Stimulated activated effector memory CD8-positive, alpha-beta T cell treated with anti-CD3 and anti-CD28 coated beads, Interleukin-12 subunit alpha, Interleukin-12 subunit beta, amount 100 ng/mL, for 72 hours (primary cell): Measurements from ENCODE around the gene SPINK4.

Experiments
- ATAC-seq: fragments of 150-1000 bp; cut with Tn5 transposase; 2 replicates; pipeline ENCODE4 v1.10.0; 2021
- DNase-seq, 2 donors: peaks; one replicate each; pipeline ENCODE4 v3.0.0; 2021 to 2022; ENCODE audit warnings: low spot score in 2 of 2
- H3K27ac Mint-ChIP-seq: one replicate; pipeline ENCODE4 v1.8.0; 2022; ENCODE audit warnings: mild to moderate bottlenecking, mixed read lengths
- H3K36me3 Mint-ChIP-seq: one replicate; pipeline ENCODE4 v1.8.0; 2022; ENCODE audit warnings: mild to moderate bottlenecking, mixed read lengths
- H3K4me1 Mint-ChIP-seq: one replicate; pipeline ENCODE4 v1.8.0; 2022; ENCODE audit warnings: mixed read lengths
- H3K4me3 Mint-ChIP-seq: one replicate; pipeline ENCODE4 v1.8.0; 2022; ENCODE audit warnings: mild to moderate bottlenecking, mixed read lengths
- H3K9me3 Mint-ChIP-seq: one replicate; pipeline ENCODE4 v1.8.0; 2022; ENCODE audit warnings: mixed read lengths

SPINK4 gene

GRCh38 chr9:33264473-33265177 lies 24.7 kb downstream of the SPINK4 start, which contains the start of the genes BAG1 and CHMP5:
Gene BAG1 (minus strand): TSS chr9:33264708.
Gene CHMP5 (plus strand): TSS chr9:33265049. CDS start chr9:33265079, 30 bp downstream.
- DNase-seq: peak; percentile 93 to 100
- H3K4me1 Mint-ChIP-seq: peaks cover 41% of the 10 kb centered on the region
- ATAC-seq: peak; percentile 90
- H3K9me3 Mint-ChIP-seq: no peaks in the 10 kb centered on the region
- H3K36me3 Mint-ChIP-seq: peaks cover 81% of the 10 kb centered on the region
- peak within 1 kb of the TSS; percentile 96 for H3K27ac Mint-ChIP-seq
- H3K4me3 Mint-ChIP-seq: peak within 1 kb of the TSS; percentile 90

GRCh38 chr9:33265211-33265865 lies 25.4 kb downstream of the SPINK4 start:
- Mint-ChIP-seq H3K36me3 (peaks cover 81% of the 10 kb centered on the region), H3K9me3 (no peaks in the 10 kb centered on the region), H3K4me1 (peaks cover 41% of the 10 kb centered on the region), H3K27ac (peak overlapping the region; percentile 96), H3K4me3 (peak overlapping the region; percentile 90)
- DNase-seq (no peak), ATAC-seq (no peak)

GRCh38 chr9:33267151-33267767 lies 27.3 kb downstream of the SPINK4 start:
- Mint-ChIP-seq H3K4me3 (peak overlapping the region; percentile 90), H3K4me1 (peaks cover 41% of the 10 kb centered on the region), H3K36me3 (peaks cover 81% of the 10 kb centered on the region), H3K27ac (peak overlapping the region; percentile 3), H3K9me3 (no peaks in the 10 kb centered on the region)
- ATAC-seq: no peak
- no peak for DNase-seq

GRCh38 chr9:33270146-33270545 lies 30.2 kb downstream of the SPINK4 start:
- no peaks in the 10 kb centered on the region for H3K9me3 Mint-ChIP-seq
- peaks cover 25% of the 10 kb centered on the region for H3K4me1 Mint-ChIP-seq
- no peak overlapping the region for H3K27ac Mint-ChIP-seq
- H3K4me3 Mint-ChIP-seq: no peak overlapping the region
- DNase-seq: no peak
- ATAC-seq: no peak
- peaks cover 84% of the 10 kb centered on the region for H3K36me3 Mint-ChIP-seq

- Mint-ChIP-seq H3K9me3 (no peaks in the 10 kb centered on the region), H3K4me1 (peaks cover 6% of the 10 kb centered on the region), H3K4me3 (no peak overlapping the region), H3K36me3 (peaks cover 99% of the 10 kb centered on the region), H3K27ac (no peak overlapping the region)
- ATAC-seq (no peak), DNase-seq (no peak)
These were observed 32.1 kb downstream of the SPINK4 start for GRCh38 chr9:33272061-33272460.

GRCh38 chr9:33273266-33273971 lies 33.5 kb downstream of the SPINK4 start:
- Mint-ChIP-seq H3K36me3 (peaks cover 99% of the 10 kb centered on the region), H3K27ac (peak overlapping the region; percentile 27), H3K9me3 (no peaks in the 10 kb centered on the region), H3K4me3 (no peak overlapping the region), H3K4me1 (peaks cover 7% of the 10 kb centered on the region)
- DNase-seq (no peak), ATAC-seq (no peak)

- no peak overlapping the region for H3K4me3 Mint-ChIP-seq
- H3K36me3 Mint-ChIP-seq: peaks cover 99% of the 10 kb centered on the region
- H3K4me1 Mint-ChIP-seq: peaks cover 7% of the 10 kb centered on the region
- no peak for DNase-seq
- no peak for ATAC-seq
- H3K27ac Mint-ChIP-seq: peak overlapping the region; percentile 27
- no peaks in the 10 kb centered on the region for H3K9me3 Mint-ChIP-seq
These were observed 34.0 kb downstream of the SPINK4 start for GRCh38 chr9:33273972-33274328.

GRCh38 chr9:33277484-33277883 lies 37.5 kb downstream of the SPINK4 start:
- Mint-ChIP-seq H3K27ac (peak overlapping the region; percentile 11), H3K4me3 (no peak overlapping the region), H3K36me3 (peaks cover 100% of the 10 kb centered on the region), H3K4me1 (peaks cover 13% of the 10 kb centered on the region), H3K9me3 (no peaks in the 10 kb centered on the region)
- ATAC-seq (no peak), DNase-seq (no peak)

- ATAC-seq: no peak
- Mint-ChIP-seq H3K4me3 (no peak overlapping the region), H3K9me3 (no peaks in the 10 kb centered on the region), H3K27ac (no peak overlapping the region), H3K36me3 (peaks cover 44% of the 10 kb centered on the region), H3K4me1 (peaks cover 15% of the 10 kb centered on the region)
- no peak for DNase-seq
These were observed 45.5 kb downstream of the SPINK4 start for GRCh38 chr9:33285502-33285901.

GRCh38 chr9:33287087-33287490 lies 47.1 kb downstream of the SPINK4 start:
- peaks cover 44% of the 10 kb centered on the region for H3K36me3 Mint-ChIP-seq
- H3K9me3 Mint-ChIP-seq: no peaks in the 10 kb centered on the region
- H3K4me1 Mint-ChIP-seq: peaks cover 28% of the 10 kb centered on the region
- no peak overlapping the region for H3K4me3 Mint-ChIP-seq
- peak overlapping the region; percentile 20 for H3K27ac Mint-ChIP-seq
- ATAC-seq: no peak
- peak in 1 of 2 donors; percentile 70 for DNase-seq

GRCh38 chr9:33288235-33288634 lies 48.3 kb downstream of the SPINK4 start:
- Mint-ChIP-seq H3K9me3 (no peaks in the 10 kb centered on the region), H3K27ac (peak overlapping the region; percentile 100), H3K4me1 (peaks cover 40% of the 10 kb centered on the region), H3K36me3 (peaks cover 46% of the 10 kb centered on the region), H3K4me3 (peak overlapping the region; percentile 11)
- DNase-seq (no peak), ATAC-seq (no peak)

- no peaks in the 10 kb centered on the region for H3K9me3 Mint-ChIP-seq
- peaks cover 45% of the 10 kb centered on the region for H3K4me1 Mint-ChIP-seq
- H3K4me3 Mint-ChIP-seq: peak overlapping the region; percentile 91
- ATAC-seq (no peak), DNase-seq (no peak)
- H3K36me3 Mint-ChIP-seq: peaks cover 52% of the 10 kb centered on the region
- peak overlapping the region; percentile 100 for H3K27ac Mint-ChIP-seq
These were observed 49.0 kb downstream of the SPINK4 start for GRCh38 chr9:33288828-33289483.

GRCh38 chr9:33289496-33289895 lies 49.5 kb downstream of the SPINK4 start:
- DNase-seq: peak in 1 of 2 donors; percentile 68
- Mint-ChIP-seq H3K36me3 (peaks cover 52% of the 10 kb centered on the region), H3K4me3 (peak overlapping the region; percentile 91), H3K9me3 (no peaks in the 10 kb centered on the region), H3K27ac (peak overlapping the region; percentile 100), H3K4me1 (peaks cover 48% of the 10 kb centered on the region)
- ATAC-seq: no peak

- DNase-seq: no peak
- no peaks in the 10 kb centered on the region for H3K9me3 Mint-ChIP-seq
- H3K36me3 Mint-ChIP-seq: peaks cover 51% of the 10 kb centered on the region
- H3K4me3 Mint-ChIP-seq: peak overlapping the region; percentile 91
- peaks cover 51% of the 10 kb centered on the region for H3K4me1 Mint-ChIP-seq
- H3K27ac Mint-ChIP-seq: peak overlapping the region; percentile 100
- ATAC-seq: no peak
These were observed 49.9 kb downstream of the SPINK4 start for GRCh38 chr9:33289936-33290246.
